ENCODE measurements around the gene HELZ2.

DNA sequence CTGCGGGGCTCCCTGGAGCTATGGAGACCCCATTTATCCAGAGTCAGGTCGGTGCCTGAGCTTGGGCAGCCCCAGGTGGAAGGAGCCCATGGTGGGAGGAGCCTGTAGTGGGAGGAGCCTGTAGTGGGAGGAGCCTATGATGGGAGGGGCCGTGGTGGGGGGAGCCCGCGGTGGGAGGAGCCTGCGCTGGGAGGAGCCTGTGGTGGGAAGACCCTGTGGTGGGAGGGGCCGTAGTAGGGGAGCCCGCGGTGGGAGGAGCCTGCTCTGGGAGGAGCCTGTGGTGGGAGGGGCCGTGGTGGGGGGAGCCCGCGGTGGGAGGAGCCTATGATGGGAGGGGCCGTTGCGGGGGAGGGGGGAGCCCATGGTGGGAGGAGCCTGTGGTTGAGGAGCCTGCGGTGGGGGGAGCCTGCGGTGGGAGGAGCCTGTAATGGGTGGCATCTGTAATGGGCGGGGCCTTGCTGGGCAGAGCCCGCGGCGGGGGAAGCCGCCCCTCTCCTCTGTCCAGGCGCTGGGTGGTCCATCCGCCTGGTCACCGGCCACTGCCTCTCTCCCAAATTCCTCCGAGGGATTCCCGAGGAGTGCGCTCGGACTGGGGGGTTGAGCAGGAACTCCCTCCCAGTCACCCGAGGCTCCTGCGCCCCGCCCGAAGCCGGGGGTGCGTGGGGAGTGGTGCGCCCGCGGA is 20.6 kb downstream of the HELZ2 start:
- TF ChIP-seq, protein P1, sequence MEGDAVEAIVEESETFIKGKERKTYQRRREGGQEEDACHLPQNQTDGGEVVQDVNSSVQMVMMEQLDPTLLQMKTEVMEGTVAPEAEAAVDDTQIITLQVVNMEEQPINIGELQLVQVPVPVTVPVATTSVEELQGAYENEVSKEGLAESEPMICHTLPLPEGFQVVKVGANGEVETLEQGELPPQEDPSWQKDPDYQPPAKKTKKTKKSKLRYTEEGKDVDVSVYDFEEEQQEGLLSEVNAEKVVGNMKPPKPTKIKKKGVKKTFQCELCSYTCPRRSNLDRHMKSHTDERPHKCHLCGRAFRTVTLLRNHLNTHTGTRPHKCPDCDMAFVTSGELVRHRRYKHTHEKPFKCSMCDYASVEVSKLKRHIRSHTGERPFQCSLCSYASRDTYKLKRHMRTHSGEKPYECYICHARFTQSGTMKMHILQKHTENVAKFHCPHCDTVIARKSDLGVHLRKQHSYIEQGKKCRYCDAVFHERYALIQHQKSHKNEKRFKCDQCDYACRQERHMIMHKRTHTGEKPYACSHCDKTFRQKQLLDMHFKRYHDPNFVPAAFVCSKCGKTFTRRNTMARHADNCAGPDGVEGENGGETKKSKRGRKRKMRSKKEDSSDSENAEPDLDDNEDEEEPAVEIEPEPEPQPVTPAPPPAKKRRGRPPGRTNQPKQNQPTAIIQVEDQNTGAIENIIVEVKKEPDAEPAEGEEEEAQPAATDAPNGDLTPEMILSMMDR (conservative IDR thresholded peaks at IDR 0.05; ENCODE audit: low read length) = no peak
- TF ChIP-seq EZH2phosphoT487 (IDR thresholded peaks at IDR 0.05; ENCODE audit: borderline replicate concordance, low read depth, low read length) = no peak
